HEK293 (cell line): Measurements from ENCODE around the gene ZNF423.

Experiments
- CTCF ChIA-PET: fragments of 350-600 bp; formaldehyde crosslinking; extraction: SDS; loops from one replicate; lab custom pipeline; 2021; ENCODE audit warnings: antibody characterized with exemption; lab: Yijun Ruan, JAX
- POLR2A ChIA-PET: fragments of 300-600 bp; formaldehyde crosslinking; extraction: SDS; loops from one replicate; lab custom pipeline; 2020; ENCODE audit warnings: antibody characterized with exemption, inconsistent platforms; lab: Yijun Ruan, JAX
- H3K27ac ChIP-seq: fragments of 200-500 bp; sonication (Bioruptor generic); 2 replicates; pipeline ENCODE4 v1.5.1; 2014; ENCODE audit warnings: low read depth, low read length, control low read depth, inconsistent platforms; ENCODE audit errors: extremely low read depth
- H3K36me3 ChIP-seq, 2 experiments: fragments of 200-500 bp in 1 of 2; sonication (Bioruptor generic) in 1 of 2; 1 replicate in 1 of 2; 2 replicates in 1 of 2; pipeline ENCODE4 v1.5.1; 2014 to 2017; ENCODE audit warnings: inconsistent platforms in 2 of 2, low read length in 2 of 2; ENCODE audit not compliant: control insufficient read depth in 2 of 2, insufficient read depth in 1 of 2
- H3K4me1 ChIP-seq: fragments of 200-500 bp; sonication (Bioruptor generic); 2 replicates; pipeline ENCODE4 v1.5.1; 2014; ENCODE audit warnings: mild to moderate bottlenecking, low read length, inconsistent platforms; ENCODE audit not compliant: control insufficient read depth, insufficient read depth
- H3K4me3 ChIP-seq: 2 replicates; pipeline ENCODE4 v1.5.1; 2011; ENCODE audit warnings: low read depth, mild to moderate bottlenecking, control low read depth, low read length, moderate library complexity
- H3K9me3 ChIP-seq: fragments of 200-500 bp; sonication (Bioruptor generic); 2 replicates; pipeline ENCODE4 v1.5.1; 2014; ENCODE audit warnings: low read depth, low read length, inconsistent platforms; ENCODE audit not compliant: control insufficient read depth, insufficient read depth
- HOXD13 ChIP-seq: sonication (generic); formaldehyde crosslinking; IDR thresholded peaks from 2 replicates; pipeline ENCODE4 v1.8.0; 2022; ENCODE audit warnings: missing genetic modification reagents, borderline replicate concordance
- KLF10 ChIP-seq: fragments of 450-650 bp; IDR thresholded peaks from 2 replicates; pipeline ENCODE4 v1.5.1; 2018; ENCODE audit warnings: missing biosample characterization, mild to moderate bottlenecking, missing genetic modification characterization
- MEIS1 ChIP-seq: sonication (generic); formaldehyde crosslinking; IDR thresholded peaks from 2 replicates; pipeline ENCODE4 v1.8.1; 2022; ENCODE audit warnings: missing genetic modification reagents, mild to moderate bottlenecking, borderline replicate concordance
- OSR2 ChIP-seq: fragments of 450-650 bp; formaldehyde crosslinking; IDR thresholded peaks from 2 replicates; pipeline ENCODE4 v1.5.1; 2016; ENCODE audit warnings: missing biosample characterization, missing genetic modification characterization
- PRDM1 ChIP-seq: fragments of 450-650 bp; formaldehyde crosslinking; IDR thresholded peaks from 2 replicates; pipeline ENCODE4; 2016; ENCODE audit warnings: missing biosample characterization, missing genetic modification characterization
- RBAK ChIP-seq: fragments of 450-650 bp; formaldehyde crosslinking; IDR thresholded peaks from 2 replicates; pipeline ENCODE4 v1.5.1; 2016; ENCODE audit warnings: missing biosample characterization, missing genetic modification characterization
- TCF7L2 ChIP-seq: IDR thresholded peaks from 2 replicates; pipeline ENCODE4 v1.6.1; 2011; ENCODE audit warnings: low read depth, mild to moderate bottlenecking, inconsistent platforms, low read length, moderate library complexity, borderline replicate concordance
- WT1 ChIP-seq: fragments of 450-650 bp; formaldehyde crosslinking; IDR thresholded peaks from 2 replicates; pipeline ENCODE4 v1.5.1; 2016; ENCODE audit warnings: missing biosample characterization, missing genetic modification characterization
- YY2 ChIP-seq: fragments of 450-650 bp; formaldehyde crosslinking; IDR thresholded peaks from 2 replicates; pipeline ENCODE4 v1.5.1; 2016; ENCODE audit warnings: missing biosample characterization, missing genetic modification characterization
- ZNF16 ChIP-seq: fragments of 450-650 bp; formaldehyde crosslinking; IDR thresholded peaks from 2 replicates; pipeline ENCODE4 v1.5.1; 2016; ENCODE audit warnings: low read depth, missing biosample characterization, missing genetic modification characterization
- ZNF18 ChIP-seq: fragments of 450-650 bp; formaldehyde crosslinking; IDR thresholded peaks from 2 replicates; pipeline ENCODE4 v1.5.1; 2016; ENCODE audit warnings: missing biosample characterization, missing genetic modification characterization
- ZNF2 ChIP-seq: fragments of 450-650 bp; formaldehyde crosslinking; IDR thresholded peaks from 2 replicates; pipeline ENCODE4 v1.5.1; 2016; ENCODE audit warnings: missing biosample characterization, missing genetic modification characterization
- ZNF266 ChIP-seq: fragments of 450-650 bp; formaldehyde crosslinking; IDR thresholded peaks from 2 replicates; pipeline ENCODE4 v1.5.1; 2016; ENCODE audit warnings: missing biosample characterization, missing genetic modification characterization, low read depth
- ZNF335 ChIP-seq: fragments of 450-650 bp; formaldehyde crosslinking; conservative IDR thresholded peaks from 2 replicates; pipeline ENCODE4 v1.5.1; 2016; ENCODE audit warnings: missing biosample characterization, missing genetic modification characterization
- ZNF37A ChIP-seq: fragments of 450-650 bp; IDR thresholded peaks from 2 replicates; pipeline ENCODE4 v1.5.1; 2018; ENCODE audit warnings: missing biosample characterization, missing genetic modification characterization
- ZNF423 ChIP-seq: fragments of 450-650 bp; formaldehyde crosslinking; IDR thresholded peaks from 2 replicates; pipeline ENCODE4 v1.5.1; 2016; ENCODE audit warnings: missing biosample characterization, missing genetic modification characterization
- ZNF558 ChIP-seq: fragments of 450-650 bp; formaldehyde crosslinking; IDR thresholded peaks from 2 replicates; pipeline ENCODE4 v1.5.1; 2016; ENCODE audit warnings: missing biosample characterization, missing genetic modification characterization
- ZNF621 ChIP-seq: fragments of 450-650 bp; formaldehyde crosslinking; IDR thresholded peaks from 2 replicates; pipeline ENCODE4 v1.5.1; 2017; ENCODE audit warnings: missing biosample characterization, missing genetic modification characterization
- ZNF624 ChIP-seq: fragments of 450-650 bp; formaldehyde crosslinking; IDR thresholded peaks from 2 replicates; pipeline ENCODE4 v1.5.1; 2017; ENCODE audit warnings: missing biosample characterization, missing genetic modification characterization
- ZNF639 ChIP-seq: fragments of 450-650 bp; formaldehyde crosslinking; IDR thresholded peaks from 2 replicates; pipeline ENCODE4 v1.5.1; 2016; ENCODE audit warnings: missing biosample characterization, missing genetic modification characterization
- ZNF658 ChIP-seq: fragments of 450-650 bp; formaldehyde crosslinking; IDR thresholded peaks from 2 replicates; pipeline ENCODE4; 2016; ENCODE audit warnings: missing biosample characterization, missing genetic modification characterization
- ZSCAN18 ChIP-seq: fragments of 450-650 bp; formaldehyde crosslinking; IDR thresholded peaks from 2 replicates; pipeline ENCODE4 v1.5.1; 2016; ENCODE audit warnings: missing biosample characterization, missing genetic modification characterization

ZNF423 gene

GRCh38 chr16:49867234-49867633, 11.3 kb upstream of the ZNF423 start:
- H3K27ac ChIP-seq = no peak overlapping the region
- CTCF ChIA-PET = interaction anchor here (0.7 to 5.5 kb wide), 2 partner anchors 9 to 215 kb away, joined by 4 to 26 read pairs; no protein-coding TSS in a partner anchor

GRCh38 chr16:49866595-49867071, 10.7 kb upstream of the ZNF423 start:
- ChIA-PET POLR2A (interaction anchor here (0.7 kb wide), 1 partner anchor 96 kb away, joined by 3 read pairs; no protein-coding TSS in a partner anchor), CTCF (interaction anchor here (5.5 kb wide), 1 partner anchor 10 kb away, joined by 26 read pairs; no protein-coding TSS in a partner anchor)
- Histone ChIP-seq H3K9me3 (no peaks in the 10 kb centered on the region), H3K27ac (no peak overlapping the region), H3K4me3 (no peak overlapping the region), H3K4me1 (no peaks in the 10 kb centered on the region), H3K36me3 (no peaks in the 10 kb centered on the region)
- TF ChIP-seq KLF10 (tag by site-specific recombination) = no peak
- no peak for TF ChIP-seq ZNF335 (tag by site-specific recombination)
- no peak for TF ChIP-seq ZNF658
- TF ChIP-seq YY2 (tag by site-specific recombination) = no peak
- TF ChIP-seq OSR2 = no peak
- TF ChIP-seq ZNF423 (tag by site-specific recombination) = no peak
- TF ChIP-seq ZSCAN18 (tag by site-specific recombination) = no peak

More at GRCh38 chr16:49867234-49867633, 11.3 kb upstream of the ZNF423 start:
- POLR2A ChIA-PET = no interaction called here
- TF ChIP-seq ZNF16 (tag by site-specific recombination) = no peak
- TF ChIP-seq ZNF266 (tag by site-specific recombination) = no peak
- TF ChIP-seq RBAK = no peak
- no peak for TF ChIP-seq TCF7L2
- no peak for TF ChIP-seq HOXD13
- no peak for TF ChIP-seq ZNF558 (tag by site-specific recombination)
- no peak for TF ChIP-seq ZNF2 (tag by site-specific recombination)
- TF ChIP-seq ZNF624 (tag by site-specific recombination) = no peak
- TF ChIP-seq MEIS1 (CRISPR knock-in tag) = no peak
- no peak for TF ChIP-seq ZNF639
- TF ChIP-seq WT1 (tag by site-specific recombination) = no peak
- TF ChIP-seq ZNF621 = no peak
- no peak for TF ChIP-seq ZNF18 (tag by site-specific recombination)
- TF ChIP-seq ZNF37A (tag by site-specific recombination) = no peak
- TF ChIP-seq PRDM1 = no peak
- no peaks in the 10 kb centered on the region for H3K4me1 ChIP-seq
- no peaks in the 10 kb centered on the region for H3K36me3 ChIP-seq
- H3K9me3 ChIP-seq = no peaks in the 10 kb centered on the region
- H3K4me3 ChIP-seq = no peak overlapping the region
